Measurements from ENCODE around the gene COL23A1.

The COL23A1 gene

DNA sequence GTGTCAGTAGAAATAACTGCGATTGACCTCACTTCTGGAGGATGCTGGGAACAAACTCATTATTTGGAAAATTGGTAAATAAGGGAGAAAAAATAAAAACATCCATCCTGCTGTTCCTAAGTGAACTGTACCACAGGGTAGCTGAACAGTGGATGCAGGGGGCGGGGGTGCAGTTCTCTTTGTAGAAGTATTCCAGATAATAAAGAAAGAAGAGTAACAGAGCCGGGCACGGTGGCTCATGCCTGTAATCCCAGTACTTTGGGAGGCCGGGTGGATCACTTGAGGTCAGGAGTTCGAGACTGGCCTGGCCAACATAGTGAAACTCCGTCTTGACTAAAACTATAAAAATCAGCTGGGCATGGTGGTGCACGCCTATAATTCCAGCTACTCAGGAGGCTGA is 132.1 kb downstream of the COL23A1 start:
- TF ChIP-seq CTCF (IDR thresholded peaks at IDR 0.05; ENCODE audit: unreplicated experiment in 3 of 3) = no peak
- H3K27ac Mint-ChIP-seq = no peak overlapping the region
- peaks cover 14% of the 10 kb centered on the region for H3K4me1 Mint-ChIP-seq
- H3K36me3 Mint-ChIP-seq (ENCODE audit: low read depth) = no peaks in the 10 kb centered on the region
- no peaks in the 10 kb centered on the region for H3K9me3 Mint-ChIP-seq
- H3K27me3 Mint-ChIP-seq (ENCODE audit: low read depth) = peaks cover 4% of the 10 kb centered on the region
- H3K4me3 Mint-ChIP-seq = no peak overlapping the region

DNA sequence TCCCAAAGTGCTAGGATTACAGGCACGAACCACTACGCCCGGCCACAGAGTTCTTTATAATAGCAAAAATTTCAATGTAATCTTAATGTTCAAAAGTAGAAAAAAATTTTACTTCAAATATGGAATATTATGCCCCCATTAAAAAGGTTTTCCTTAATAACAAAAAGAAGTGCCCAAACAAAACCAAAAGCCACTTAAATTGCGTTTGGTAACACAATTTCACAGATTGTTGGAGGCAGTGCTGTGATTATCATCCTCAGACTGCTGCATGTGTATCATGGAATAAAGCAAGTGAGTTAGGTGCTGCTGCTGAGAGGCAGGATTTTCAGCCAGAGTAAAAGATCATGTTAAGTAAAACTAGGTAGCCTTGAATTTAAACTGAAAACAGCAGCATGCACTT is 132.7 kb downstream of the COL23A1 start:
- no peak overlapping the region for H3K4me3 Mint-ChIP-seq
- H3K9me3 Mint-ChIP-seq = no peaks in the 10 kb centered on the region
- peaks cover 4% of the 10 kb centered on the region for H3K27me3 Mint-ChIP-seq (ENCODE audit: low read depth)
- H3K36me3 Mint-ChIP-seq (ENCODE audit: low read depth) = no peaks in the 10 kb centered on the region
- H3K27ac Mint-ChIP-seq = no peak overlapping the region
- H3K4me1 Mint-ChIP-seq = peaks cover 15% of the 10 kb centered on the region
- TF ChIP-seq CTCF (IDR thresholded peaks at IDR 0.05; ENCODE audit: unreplicated experiment in 3 of 3) = no peak

- H3K4me1 Mint-ChIP-seq = peaks cover 11% of the 10 kb centered on the region
- H3K4me3 Mint-ChIP-seq = no peak overlapping the region
- no peak for TF ChIP-seq CTCF (IDR thresholded peaks at IDR 0.05; ENCODE audit: unreplicated experiment in 3 of 3)
- H3K27me3 Mint-ChIP-seq (ENCODE audit: low read depth) = peaks cover 4% of the 10 kb centered on the region
- no peak overlapping the region for H3K27ac Mint-ChIP-seq
- no peaks in the 10 kb centered on the region for H3K36me3 Mint-ChIP-seq (ENCODE audit: low read depth)
- no peaks in the 10 kb centered on the region for H3K9me3 Mint-ChIP-seq
Observed at GRCh38 chr5:178455480-178455835, 134.7 kb downstream of the COL23A1 start.

GRCh38 chr5:178454821-178455479 is 135.2 kb downstream of the COL23A1 start:
- Mint-ChIP-seq H3K27ac (no peak overlapping the region), H3K9me3 (no peaks in the 10 kb centered on the region), H3K27me3 (ENCODE audit: low read depth) (peaks cover 4% of the 10 kb centered on the region), H3K36me3 (ENCODE audit: low read depth) (no peaks in the 10 kb centered on the region), H3K4me3 (no peak overlapping the region), H3K4me1 (peaks cover 13% of the 10 kb centered on the region)
- TF ChIP-seq CTCF (IDR thresholded peaks at IDR 0.05; ENCODE audit: unreplicated experiment in 3 of 3) = no peak

GRCh38 chr5:178454303-178454702 is 135.9 kb downstream of the COL23A1 start:
- Mint-ChIP-seq H3K27ac (no peak overlapping the region), H3K27me3 (ENCODE audit: low read depth) (peaks cover 5% of the 10 kb centered on the region), H3K36me3 (ENCODE audit: low read depth) (no peaks in the 10 kb centered on the region), H3K9me3 (no peaks in the 10 kb centered on the region), H3K4me3 (no peak overlapping the region), H3K4me1 (peaks cover 18% of the 10 kb centered on the region)
- no peak for TF ChIP-seq CTCF (IDR thresholded peaks at IDR 0.05; ENCODE audit: unreplicated experiment in 3 of 3)

GRCh38 chr5:178453224-178453623 is 137.0 kb downstream of the COL23A1 start:
- TF ChIP-seq CTCF (IDR thresholded peaks at IDR 0.05; ENCODE audit: unreplicated experiment in 3 of 3) = no peak
- Mint-ChIP-seq H3K9me3 (no peaks in the 10 kb centered on the region), H3K27me3 (ENCODE audit: low read depth) (peaks cover 10% of the 10 kb centered on the region), H3K36me3 (ENCODE audit: low read depth) (no peaks in the 10 kb centered on the region), H3K4me1 (peaks cover 21% of the 10 kb centered on the region), H3K4me3 (no peak overlapping the region), H3K27ac (peak overlapping the region in 1 of 3 experiments; percentile 6)

All from nephron (organoid).